GM21825 (cell line): ENCODE data around the gene SFMBT2.
"Not testable (repeated sequence)": the region's sequence is repeated elsewhere in the genome, so short reads cannot be mapped to it uniquely, and the experiment has no call there.

Experiments
- ATAC-seq: cut with Tn5 transposase; IDR thresholded peaks from one replicate; pipeline ENCODE4 v1.9.1; 2021; ENCODE audit warnings: mild to moderate bottlenecking, moderate library complexity; ENCODE audit not compliant: unreplicated experiment

Gene SFMBT2

GRCh38 chr10:7329219-7329618 lies 81.6 kb downstream of the SFMBT2 start:
- ATAC-seq, result no peak

GRCh38 chr10:7327885-7328284 lies 82.9 kb downstream of the SFMBT2 start:
- ATAC-seq, result no peak

- ATAC-seq, result no peak
Observed at GRCh38 chr10:7322623-7323022, 88.2 kb downstream of the SFMBT2 start.

- ATAC-seq, result no peak
Observed at GRCh38 chr10:7320072-7320471, 90.8 kb downstream of the SFMBT2 start.

GRCh38 chr10:7319632-7320031 lies 91.2 kb downstream of the SFMBT2 start:
- no peak for ATAC-seq

- no peak for ATAC-seq
Observed at GRCh38 chr10:7318836-7319235, 92.0 kb downstream of the SFMBT2 start.

- ATAC-seq, result no peak
Observed at GRCh38 chr10:7317786-7318446, 92.9 kb downstream of the SFMBT2 start.

GRCh38 chr10:7316839-7317238 lies 94.0 kb downstream of the SFMBT2 start:
- ATAC-seq, result no peak

- ATAC-seq, result no peak
Observed at GRCh38 chr10:7315906-7316305, 94.9 kb downstream of the SFMBT2 start.

- no peak for ATAC-seq
Observed at GRCh38 chr10:7314170-7314569, 96.7 kb downstream of the SFMBT2 start.

- ATAC-seq, result no peak
Observed at GRCh38 chr10:7312488-7312857, 98.4 kb downstream of the SFMBT2 start.

GRCh38 chr10:7311850-7312487 lies 98.9 kb downstream of the SFMBT2 start:
- ATAC-seq, result not testable (repeated sequence)

GRCh38 chr10:7311218-7311849 lies 99.5 kb downstream of the SFMBT2 start:
- ATAC-seq, result no peak

- ATAC-seq, result no peak
Observed at GRCh38 chr10:7310076-7310475, 100.8 kb downstream of the SFMBT2 start.

GRCh38 chr10:7308826-7309225 lies 102.0 kb downstream of the SFMBT2 start:
- no peak for ATAC-seq

- no peak for ATAC-seq
Observed at GRCh38 chr10:7306616-7307015, 104.2 kb downstream of the SFMBT2 start.

- no peak for ATAC-seq
Observed at GRCh38 chr10:7306147-7306546, 104.7 kb downstream of the SFMBT2 start.

GRCh38 chr10:7305053-7305452 lies 105.8 kb downstream of the SFMBT2 start:
- no peak for ATAC-seq

- ATAC-seq, result no peak
Observed at GRCh38 chr10:7304110-7304509, 106.7 kb downstream of the SFMBT2 start.

- ATAC-seq, result no peak
Observed at GRCh38 chr10:7302930-7303557, 107.8 kb downstream of the SFMBT2 start.

- ATAC-seq, result no peak
Observed at GRCh38 chr10:7302392-7302906, 108.4 kb downstream of the SFMBT2 start.
